ENCODE results near the gene CALML3.

CALML3 gene

GRCh38 chr10:5547931-5548660 lies 23.3 kb downstream of the CALML3 start:
- DNase-seq (ENCODE audit: low read depth) = peak; percentile 79
- no peak for TF ChIP-seq CTCF (IDR thresholded peaks at IDR 0.05; ENCODE audit: insufficient read depth, low read depth, low read length, missing control alignments)
- H3K4me3 ChIP-seq (ENCODE audit: low read length) = peak overlapping the region; percentile 13

GRCh38 chr10:5549462-5550249 lies 24.9 kb downstream of the CALML3 start:
- no peak for TF ChIP-seq CTCF (IDR thresholded peaks at IDR 0.05; ENCODE audit: insufficient read depth, low read depth, low read length, missing control alignments)
- no peak overlapping the region for H3K4me3 ChIP-seq (ENCODE audit: low read length)

GRCh38 chr10:5550250-5550545 lies 25.4 kb downstream of the CALML3 start:
- no peak for TF ChIP-seq CTCF (IDR thresholded peaks at IDR 0.05; ENCODE audit: insufficient read depth, low read depth, low read length, missing control alignments)
- DNase-seq (ENCODE audit: low read depth) = no peak
- no peak overlapping the region for H3K4me3 ChIP-seq (ENCODE audit: low read length)

More at GRCh38 chr10:5549462-5550249, 24.9 kb downstream of the CALML3 start:
- no peak for DNase-seq (ENCODE audit: low read depth)

- no peak overlapping the region for H3K4me3 ChIP-seq (ENCODE audit: low read length)
- DNase-seq (ENCODE audit: low read depth) = peak; percentile 78
- TF ChIP-seq CTCF (IDR thresholded peaks at IDR 0.05; ENCODE audit: insufficient read depth, low read depth, low read length, missing control alignments) = no peak
Measured at GRCh38 chr10:5550621-5551530, 26.1 kb downstream of the CALML3 start.

- no peak overlapping the region for H3K4me3 ChIP-seq (ENCODE audit: low read length)
- peak; percentile 3 for TF ChIP-seq CTCF (IDR thresholded peaks at IDR 0.05; ENCODE audit: insufficient read depth, low read depth, low read length, missing control alignments)
- peak; percentile 82 for DNase-seq (ENCODE audit: low read depth)
Measured at GRCh38 chr10:5551531-5552375, 27.0 kb downstream of the CALML3 start.
